DMS53 (cell line): Measurements from ENCODE around the gene SHOC2.

Experiments used
- DNase-seq: peaks from one replicate; lab custom pipeline; 2025; lab: John Stamatoyannopoulos, UW

SHOC2 gene

GRCh38 chr10:110946496-110946895, 27.1 kb downstream of the SHOC2 start:
- no peak for DNase-seq

GRCh38 chr10:110947061-110947595, 27.7 kb downstream of the SHOC2 start:
- no peak for DNase-seq

DNA sequence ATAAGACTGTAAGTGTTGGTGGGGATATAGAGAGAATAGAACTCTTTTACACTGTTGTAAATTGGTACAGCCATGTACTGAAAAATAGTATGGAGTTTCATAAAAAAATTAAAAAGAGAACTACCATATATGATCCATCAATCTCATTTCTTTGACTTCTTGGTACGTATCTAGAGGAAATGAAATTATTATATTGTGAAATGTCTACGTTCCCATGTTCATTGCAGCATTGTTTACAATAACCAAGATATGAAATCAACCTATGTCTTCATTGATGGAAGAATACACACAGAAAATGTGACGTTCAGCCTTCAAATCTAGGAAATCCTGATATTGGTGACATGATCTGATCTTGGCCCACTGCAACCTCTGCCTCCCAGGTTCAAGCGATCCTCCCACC, 32.0 kb downstream of the SHOC2 start:
- no peak for DNase-seq

- DNase-seq, result no peak
Measured at GRCh38 chr10:110957606-110958005, 38.2 kb downstream of the SHOC2 start.

DNA sequence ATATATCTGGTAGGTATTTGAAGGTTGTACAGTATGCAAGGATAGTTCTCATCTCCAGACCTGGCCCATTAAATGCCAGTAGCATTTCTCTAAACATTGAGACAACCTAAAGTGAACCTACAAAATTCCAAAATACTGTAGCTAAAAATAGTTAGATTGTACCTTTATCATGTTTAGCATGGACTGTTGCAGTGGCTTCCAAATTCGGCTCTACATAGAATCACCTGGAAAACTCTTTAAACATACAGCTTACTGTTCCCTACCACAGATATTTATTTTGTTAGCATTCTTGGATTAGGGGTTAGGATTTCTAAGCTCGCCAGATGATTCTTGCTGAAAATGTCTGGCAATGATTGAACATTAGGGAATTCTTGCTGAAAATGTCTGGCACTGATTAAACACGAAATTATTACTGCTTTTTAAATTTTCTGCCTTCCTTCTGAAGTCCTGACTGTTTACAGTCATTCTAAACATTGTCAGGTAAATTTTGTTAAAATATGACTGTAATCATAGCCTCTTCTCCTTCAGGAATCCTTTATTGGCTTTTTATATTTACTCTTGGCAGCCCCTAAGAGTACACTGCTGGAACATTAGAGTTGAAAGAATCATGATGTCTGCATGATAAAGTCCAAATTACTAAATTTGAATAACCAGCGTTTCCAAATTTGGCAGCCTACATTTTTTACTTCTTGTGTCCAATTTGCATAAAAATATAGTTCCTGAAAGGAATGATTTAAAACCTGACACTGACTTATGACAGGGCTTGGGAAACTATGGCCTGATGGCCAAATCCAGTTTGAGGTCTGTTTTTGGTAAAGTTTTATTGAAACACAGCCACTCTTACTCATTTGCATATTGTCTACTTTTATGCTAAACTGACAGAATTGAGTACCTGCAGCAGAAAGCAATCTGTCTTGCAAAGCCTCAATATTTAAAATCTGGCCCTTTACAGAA, 40.3 kb downstream of the SHOC2 start:
- DNase-seq, result no peak

DNA sequence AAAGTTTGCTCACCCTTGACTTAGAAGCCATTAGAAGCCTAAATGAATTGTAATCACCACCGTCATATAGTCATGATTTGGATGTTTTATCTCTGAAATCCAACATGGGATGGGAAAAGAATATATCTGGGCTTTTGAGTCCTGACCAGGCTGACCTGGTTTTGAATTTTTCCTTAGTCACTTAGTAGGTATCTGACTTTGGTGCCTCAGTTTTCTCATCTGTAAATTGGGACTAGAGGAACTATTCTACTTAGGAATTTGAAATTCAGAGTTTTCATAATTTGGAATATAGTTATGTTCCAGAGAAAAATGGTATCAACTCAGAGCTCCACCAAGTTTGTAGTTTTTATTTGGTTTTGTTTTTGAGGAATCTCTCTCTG, 40.9 kb downstream of the SHOC2 start:
- DNase-seq, result no peak

DNA sequence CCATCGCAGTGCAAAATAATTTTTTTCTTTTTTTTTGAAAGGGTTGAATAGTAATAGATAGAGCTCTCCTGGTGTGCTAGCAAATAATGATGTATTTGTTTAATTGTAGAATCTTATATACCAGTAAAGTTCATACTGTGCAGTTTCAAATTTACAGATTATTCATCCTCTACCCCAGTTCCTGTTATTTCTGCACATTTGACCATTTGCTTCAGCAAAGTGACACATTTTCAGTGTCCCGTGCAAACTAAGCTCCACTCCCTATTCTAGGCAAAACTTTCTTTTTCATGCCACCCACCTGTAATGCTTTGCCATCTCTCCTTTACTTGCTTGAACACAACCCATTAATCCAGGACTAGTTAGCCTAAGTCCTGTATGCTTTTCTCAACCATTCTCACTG, 43.0 kb downstream of the SHOC2 start:
- DNase-seq, result no peak

DNA sequence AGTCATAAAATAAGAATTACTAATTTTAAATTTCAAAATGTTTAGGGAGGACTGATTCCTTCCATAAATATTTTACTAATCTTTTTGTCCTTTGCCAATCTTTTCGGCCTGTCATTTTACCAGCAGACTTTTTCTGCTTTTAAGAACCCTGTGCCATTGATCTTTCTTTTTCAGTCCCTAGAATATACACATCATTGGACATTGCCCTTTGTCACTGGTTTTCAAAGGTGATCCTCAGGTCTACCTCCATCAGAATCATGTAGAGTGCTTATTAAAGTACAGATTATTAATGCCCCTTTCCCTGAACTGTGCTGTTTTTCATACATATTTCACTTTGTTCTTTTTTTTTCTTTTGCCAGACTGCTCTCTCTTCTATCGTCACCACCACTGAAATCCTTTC, 43.8 kb downstream of the SHOC2 start:
- no peak for DNase-seq

DNA sequence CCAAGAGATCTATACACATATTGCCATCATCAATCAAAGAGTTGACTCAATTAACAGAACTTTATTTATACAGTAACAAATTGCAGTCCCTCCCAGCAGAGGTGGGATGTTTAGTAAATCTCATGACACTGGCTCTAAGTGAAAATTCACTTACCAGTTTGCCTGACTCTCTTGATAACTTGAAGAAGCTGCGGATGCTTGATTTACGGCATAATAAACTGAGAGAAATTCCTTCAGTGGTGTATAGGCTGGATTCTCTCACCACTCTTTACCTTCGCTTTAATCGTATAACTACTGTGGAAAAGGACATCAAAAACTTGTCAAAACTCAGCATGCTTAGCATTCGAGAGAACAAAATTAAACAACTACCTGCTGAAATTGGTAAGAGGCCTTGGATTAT, 45.3 kb downstream of the SHOC2 start:
- no peak for DNase-seq

DNA sequence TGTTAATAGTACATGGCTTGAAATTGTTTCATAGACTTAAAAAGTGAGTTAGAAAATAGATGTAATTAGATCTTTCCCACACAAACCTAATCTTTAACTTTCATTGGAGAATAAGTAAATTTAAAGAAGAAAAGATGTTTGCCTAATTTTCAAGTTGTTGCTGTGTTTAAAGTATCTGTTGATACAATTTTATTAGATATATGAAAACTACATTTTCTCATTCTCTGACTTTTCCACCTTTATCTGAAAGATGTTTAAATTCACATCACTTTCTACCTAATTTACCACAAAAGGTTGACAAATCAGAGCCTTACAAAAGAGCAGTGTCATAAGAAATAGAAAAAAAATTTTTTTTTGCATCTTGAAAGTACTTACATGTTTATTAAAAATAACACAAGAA, 45.8 kb downstream of the SHOC2 start:
- no peak for DNase-seq

DNA sequence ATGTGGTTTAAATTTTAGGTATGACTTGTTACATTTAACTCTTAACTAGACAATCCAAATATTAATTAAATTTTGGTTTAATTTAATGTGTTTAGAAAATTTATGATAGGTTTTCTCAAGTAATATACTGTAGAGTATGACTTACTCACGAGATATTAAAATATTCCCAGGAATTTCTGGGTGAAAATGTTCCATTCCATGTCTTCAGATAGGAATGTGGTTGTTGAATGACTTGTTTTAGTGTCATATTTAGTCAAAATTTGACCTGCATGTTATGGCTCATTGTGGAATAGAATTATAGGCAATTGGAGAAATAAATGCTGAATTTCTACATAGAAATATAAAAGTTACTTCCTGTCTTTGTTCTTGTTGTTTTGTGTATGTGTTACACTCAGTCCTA, 46.7 kb downstream of the SHOC2 start:
- no peak for DNase-seq

DNA sequence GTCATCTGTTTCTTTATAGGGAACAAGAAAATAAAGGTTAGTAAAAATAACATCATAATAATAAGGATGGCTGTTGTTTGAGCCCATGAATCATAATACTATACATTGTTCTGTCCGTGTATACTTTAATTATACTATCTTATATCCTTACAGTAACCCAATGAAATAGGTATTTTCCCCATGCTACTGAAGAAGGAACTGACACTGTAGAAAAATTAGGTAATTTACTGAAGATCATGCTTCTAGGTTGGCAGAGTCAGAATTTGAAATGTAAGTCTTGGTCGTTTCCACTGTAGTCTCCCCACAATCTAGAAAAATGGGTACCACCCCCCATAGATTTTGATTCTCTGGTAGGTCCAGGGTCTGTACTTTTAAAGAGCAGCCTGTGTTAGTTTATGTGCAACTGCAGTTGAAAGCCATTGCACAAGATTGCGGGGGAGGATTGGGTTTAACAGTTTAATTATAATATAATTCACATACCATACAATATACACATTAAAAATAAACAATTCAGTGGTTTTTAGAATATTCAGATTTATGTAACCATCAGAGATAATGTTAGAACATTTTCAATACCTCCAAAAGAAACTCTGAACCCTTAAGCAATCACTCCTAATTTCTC, 47.7 kb downstream of the SHOC2 start:
- no peak for DNase-seq

GRCh38 chr10:110967645-110968044, 48.2 kb downstream of the SHOC2 start:
- no peak for DNase-seq

- DNase-seq, result no peak
Measured at GRCh38 chr10:110969183-110969582, 49.8 kb downstream of the SHOC2 start.

- no peak for DNase-seq
Measured at GRCh38 chr10:110971638-110972037, 52.2 kb downstream of the SHOC2 start.

DNA sequence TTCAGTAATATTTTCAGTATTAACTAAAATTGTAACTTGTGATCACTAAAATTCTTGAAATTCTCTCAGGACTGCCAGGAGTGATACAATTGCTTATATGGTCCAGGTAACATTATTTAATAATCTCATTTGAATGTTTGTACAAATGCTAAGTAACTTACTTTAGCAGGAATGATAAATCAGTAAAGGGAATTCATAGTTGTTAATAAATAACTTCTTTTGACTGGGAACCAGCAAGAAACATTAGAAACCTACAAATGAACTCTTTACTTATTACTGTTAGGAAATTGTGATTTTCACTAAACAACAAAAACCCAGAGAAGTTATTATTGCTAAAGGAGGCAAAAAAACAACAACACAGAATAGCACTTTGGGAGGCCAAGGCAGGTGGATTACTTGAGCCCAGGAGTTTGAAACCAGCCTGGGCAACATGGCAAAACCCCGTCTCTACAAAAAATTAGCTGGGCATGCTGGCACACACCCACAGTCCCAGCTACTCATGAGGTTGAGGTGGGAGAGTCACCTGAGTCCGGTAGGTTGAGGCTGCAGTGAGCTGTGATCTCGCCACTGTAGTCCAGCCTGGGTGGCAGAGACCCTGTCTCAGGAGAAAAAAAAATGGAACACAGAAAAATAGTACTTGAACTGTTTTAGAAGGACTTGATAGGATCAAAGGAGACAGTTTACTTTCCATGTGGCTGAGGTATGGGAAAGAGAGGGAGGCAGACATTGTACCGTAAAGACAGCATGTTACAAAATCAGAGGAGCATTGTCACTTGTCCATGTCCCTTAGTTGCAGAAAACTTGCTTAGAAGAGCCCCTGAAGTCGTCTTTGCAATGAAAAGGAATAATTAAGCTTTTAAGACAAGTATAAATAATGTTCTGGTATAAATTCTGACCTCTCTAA, 53.1 kb downstream of the SHOC2 start:
- DNase-seq, result no peak

DNA sequence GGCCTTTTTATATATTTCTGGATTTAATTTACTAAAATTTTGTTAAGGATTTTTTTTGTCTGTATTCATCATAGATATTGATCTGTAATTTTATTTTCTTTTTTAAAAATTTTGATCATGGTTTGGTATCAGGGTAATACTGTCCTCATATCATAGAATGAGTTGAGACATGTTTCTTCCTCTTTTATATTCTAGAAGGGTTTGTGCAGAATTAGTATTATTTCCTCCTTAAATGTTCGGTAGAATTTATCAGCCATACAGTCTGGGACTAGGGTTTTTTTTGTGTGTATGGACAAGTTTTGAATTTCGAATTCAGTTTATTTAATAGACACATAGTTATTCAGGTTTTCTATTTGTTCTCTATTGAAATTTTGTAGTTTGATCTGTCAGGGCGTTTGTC, 54.0 kb downstream of the SHOC2 start:
- no peak for DNase-seq

GRCh38 chr10:110976577-110976976, 57.2 kb downstream of the SHOC2 start:
- no peak for DNase-seq

DNA sequence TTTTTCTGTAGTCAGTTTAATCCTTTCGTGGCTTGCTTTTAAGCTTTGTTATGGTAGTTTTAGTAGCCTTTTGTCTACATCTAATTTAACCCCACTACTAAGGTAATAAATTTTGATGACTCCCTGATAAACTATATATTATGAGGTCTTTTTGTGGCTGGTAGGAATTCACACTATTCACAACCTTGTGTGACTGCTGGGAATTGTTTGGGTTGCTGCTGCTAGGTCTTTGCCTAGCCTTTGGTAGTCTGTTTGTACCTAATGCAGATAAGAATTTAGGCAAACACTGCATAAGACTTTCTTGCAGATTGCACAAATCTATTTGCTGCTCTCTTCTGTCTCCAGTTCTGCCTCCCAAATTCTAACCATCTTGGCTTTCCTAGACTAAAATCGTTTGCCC, 58.3 kb downstream of the SHOC2 start:
- DNase-seq, result no peak

- DNase-seq, result no peak
Measured at GRCh38 chr10:110978204-110978603, 58.8 kb downstream of the SHOC2 start.

- DNase-seq, result no peak
Measured at GRCh38 chr10:110979611-110980010, 60.2 kb downstream of the SHOC2 start.

DNA sequence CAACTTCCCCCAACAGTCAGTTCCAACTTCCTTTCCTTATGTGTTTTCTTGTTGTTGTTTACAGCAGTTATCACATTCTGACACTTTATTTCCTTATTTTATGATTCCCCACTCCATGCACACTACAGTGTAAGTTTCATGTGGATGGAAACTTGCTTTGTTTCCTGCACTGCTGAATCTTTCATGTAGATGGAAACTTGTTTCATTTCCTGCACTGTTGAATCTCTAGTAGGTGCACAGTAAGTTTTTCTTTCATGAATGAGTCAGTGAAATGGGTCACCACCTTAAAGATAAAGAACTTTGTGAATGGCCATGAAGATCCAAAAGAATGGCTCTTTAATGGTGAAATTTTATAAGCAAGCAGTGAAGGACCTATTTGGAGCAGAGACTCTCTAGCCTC, 61.4 kb downstream of the SHOC2 start:
- no peak for DNase-seq
